22Rv1 (cell line): Measurements from ENCODE around the gene TTLL8.

Source experiments
- ZFX ChIP-seq: fragments of 450-650 bp; IDR thresholded peaks from 2 replicates; pipeline ENCODE4 v1.6.1; 2017; ENCODE audit warnings: antibody characterized with exemption, borderline replicate concordance
- TF ChIP-seq, protein P1 (sequence below): fragments of 450-650 bp; IDR thresholded peaks from 2 replicates; pipeline ENCODE4 v1.5.1; 2017; ENCODE audit warnings: mild to moderate bottlenecking

DNA sequence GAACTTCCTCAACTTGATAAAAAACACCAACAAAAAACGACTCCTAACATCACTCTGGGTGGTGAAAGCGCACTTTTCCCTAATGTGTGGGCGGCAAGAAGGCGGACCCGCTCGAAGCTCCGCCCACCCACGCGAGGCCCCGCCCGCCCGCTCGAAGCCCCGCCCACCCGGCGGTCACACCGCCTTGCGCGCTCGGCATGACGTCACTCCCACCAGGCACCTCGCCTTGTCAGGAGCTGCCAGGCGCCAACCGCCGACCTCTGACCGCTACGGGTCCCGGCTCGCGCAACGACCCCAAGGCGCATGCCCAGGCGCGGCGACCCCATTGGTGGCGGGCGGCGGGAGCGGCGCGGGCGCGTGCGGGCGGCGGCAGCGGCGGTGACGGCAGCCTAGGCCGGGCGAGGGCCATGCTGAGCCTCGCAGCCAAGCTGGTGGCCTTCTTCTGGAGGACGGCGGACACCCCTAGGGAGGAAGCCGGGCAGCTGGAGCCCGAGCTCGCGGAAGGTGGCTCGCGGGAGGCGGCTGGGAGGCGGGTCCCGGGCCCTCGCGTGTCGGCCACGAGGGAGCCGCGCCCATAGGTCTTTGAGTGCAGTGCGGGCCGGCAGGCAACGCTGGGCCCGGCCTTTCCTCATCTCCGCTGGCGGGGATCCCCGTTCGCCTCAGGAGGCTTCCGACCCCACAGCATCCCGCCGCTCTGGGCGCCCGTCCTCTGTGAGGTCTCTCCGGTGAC lies 31.7 kb upstream of the TTLL8 start, which contains the start of gene MOV10L1:
- TF ChIP-seq, protein P1, sequence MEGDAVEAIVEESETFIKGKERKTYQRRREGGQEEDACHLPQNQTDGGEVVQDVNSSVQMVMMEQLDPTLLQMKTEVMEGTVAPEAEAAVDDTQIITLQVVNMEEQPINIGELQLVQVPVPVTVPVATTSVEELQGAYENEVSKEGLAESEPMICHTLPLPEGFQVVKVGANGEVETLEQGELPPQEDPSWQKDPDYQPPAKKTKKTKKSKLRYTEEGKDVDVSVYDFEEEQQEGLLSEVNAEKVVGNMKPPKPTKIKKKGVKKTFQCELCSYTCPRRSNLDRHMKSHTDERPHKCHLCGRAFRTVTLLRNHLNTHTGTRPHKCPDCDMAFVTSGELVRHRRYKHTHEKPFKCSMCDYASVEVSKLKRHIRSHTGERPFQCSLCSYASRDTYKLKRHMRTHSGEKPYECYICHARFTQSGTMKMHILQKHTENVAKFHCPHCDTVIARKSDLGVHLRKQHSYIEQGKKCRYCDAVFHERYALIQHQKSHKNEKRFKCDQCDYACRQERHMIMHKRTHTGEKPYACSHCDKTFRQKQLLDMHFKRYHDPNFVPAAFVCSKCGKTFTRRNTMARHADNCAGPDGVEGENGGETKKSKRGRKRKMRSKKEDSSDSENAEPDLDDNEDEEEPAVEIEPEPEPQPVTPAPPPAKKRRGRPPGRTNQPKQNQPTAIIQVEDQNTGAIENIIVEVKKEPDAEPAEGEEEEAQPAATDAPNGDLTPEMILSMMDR, result no peak
- TF ChIP-seq ZFX, result no peak
